Stimulated activated CD4-positive, alpha-beta T cell treated with anti-CD3 and anti-CD28 coated beads, Interleukin-4, amount 100 ng/mL, for 4 hours (primary cell): ENCODE data around the gene PLCB1.
"Not testable (repeated sequence)": the region's sequence is repeated elsewhere in the genome, so short reads cannot be mapped to it uniquely, and the experiment has no call there.

Experiments
- DNase-seq, 2 experiments: peaks; one replicate each; pipeline ENCODE4 v3.0.0-alpha.2; 2020

Gene PLCB1

DNA sequence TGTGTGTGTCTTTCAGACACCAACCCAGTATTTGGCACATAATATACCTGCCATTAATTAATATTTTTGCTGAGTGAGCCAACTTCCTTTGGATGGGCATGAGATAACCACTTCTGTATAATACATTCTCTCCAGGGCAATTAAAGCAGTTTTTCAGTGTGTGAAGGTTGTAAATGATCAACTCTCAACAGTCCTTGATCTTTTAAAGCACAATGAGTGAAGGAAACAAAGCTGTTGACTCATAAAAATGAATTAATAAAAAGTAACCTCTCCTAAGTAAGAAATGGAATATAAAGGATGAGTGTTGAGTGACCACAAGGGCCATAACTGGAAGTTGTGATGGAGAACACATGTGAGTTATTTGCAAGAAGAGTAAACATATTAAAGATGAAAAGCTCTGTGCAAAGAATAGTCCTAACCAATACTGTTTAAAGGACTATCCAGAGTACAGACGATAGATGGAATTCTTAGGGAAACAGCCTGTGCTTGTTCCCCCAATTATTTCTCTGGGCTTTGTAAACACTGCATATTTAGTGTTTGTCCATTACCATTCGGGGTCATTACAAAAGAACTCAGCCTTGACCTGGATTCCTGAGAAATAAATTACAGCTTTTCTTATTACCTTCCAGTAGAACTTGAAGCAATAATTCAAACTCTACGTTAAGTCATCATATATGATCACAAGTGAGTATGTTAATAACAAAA, 446.2 kb downstream of the PLCB1 start:
- DNase-seq, result no peak

DNA sequence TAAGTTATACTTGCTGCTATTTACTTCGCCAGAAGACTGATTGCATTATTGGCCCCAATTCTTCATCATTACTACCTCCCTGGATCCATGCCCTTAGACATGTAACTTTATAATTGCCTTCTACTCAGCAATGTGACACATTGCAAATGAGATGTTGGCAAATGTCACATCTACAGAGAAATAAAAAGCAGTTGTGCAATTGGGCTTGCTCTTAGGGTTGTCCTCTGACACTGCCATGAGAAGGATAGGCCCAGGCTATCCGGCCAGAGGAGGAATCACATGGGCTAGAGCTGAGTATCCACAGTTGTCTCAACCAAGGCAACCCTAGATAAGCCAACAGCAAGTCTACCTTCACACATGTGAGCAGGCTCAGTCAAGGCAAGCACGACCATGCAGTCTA, 447.0 kb downstream of the PLCB1 start:
- DNase-seq, result no peak

DNA sequence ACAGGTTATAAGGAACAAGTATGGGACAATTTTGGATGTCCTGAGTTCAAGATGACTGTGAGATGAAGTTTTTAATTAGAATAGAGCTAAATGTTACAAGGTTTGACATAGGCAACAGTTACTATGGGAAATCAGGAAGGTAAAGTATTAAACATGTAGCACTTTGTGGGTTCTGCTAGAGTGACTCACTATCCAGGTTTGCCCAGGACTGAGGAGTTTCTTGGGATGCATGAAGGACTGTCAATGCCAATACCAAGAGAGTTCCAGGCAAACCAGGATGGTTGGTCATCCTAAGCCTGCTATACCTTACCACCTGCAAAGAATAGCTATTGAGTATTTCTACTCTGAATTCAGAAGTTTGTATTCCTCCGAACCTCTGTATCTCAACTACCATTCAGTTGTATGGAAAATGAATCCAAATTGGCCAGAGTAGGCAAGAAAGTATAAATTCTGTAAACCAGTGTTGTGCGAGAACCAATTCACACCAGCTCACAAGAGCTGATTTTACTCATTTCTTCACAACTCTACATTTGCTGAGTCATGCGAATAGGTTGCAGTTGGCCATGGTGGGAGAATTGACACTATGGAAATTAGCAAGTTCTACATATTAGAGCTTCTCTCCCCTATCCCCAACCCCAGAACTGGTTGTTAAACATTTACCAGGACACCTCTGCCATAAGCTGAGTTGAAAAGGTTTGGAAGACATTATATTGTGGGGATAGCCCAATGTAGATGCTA, 449.5 kb downstream of the PLCB1 start:
- DNase-seq, result no peak

DNA sequence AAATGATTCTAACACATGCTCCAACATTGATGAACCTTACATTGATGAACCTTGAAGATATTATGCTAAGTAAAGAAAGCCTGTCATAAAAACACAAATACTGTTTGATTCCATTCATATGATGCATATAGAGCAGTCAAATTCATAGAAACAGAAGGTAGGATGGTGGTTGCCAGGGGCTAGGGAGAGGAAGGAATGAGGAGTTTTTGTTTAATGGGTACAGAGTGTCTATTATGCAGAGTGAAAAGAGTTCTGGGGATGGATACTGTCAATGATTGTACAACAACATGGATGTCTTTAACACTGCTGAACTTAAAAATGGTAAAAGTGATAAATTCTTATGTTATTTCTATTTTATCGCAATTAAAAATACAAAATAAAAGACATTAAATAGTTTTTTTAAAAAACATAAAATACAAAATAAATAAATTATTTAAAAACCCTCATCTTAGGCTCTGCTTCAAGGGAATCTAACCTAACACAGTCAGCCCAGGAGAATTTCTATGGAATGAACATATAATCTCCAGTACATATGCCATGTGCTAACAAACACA, 451.0 kb downstream of the PLCB1 start:
- DNase-seq, result no peak

DNA sequence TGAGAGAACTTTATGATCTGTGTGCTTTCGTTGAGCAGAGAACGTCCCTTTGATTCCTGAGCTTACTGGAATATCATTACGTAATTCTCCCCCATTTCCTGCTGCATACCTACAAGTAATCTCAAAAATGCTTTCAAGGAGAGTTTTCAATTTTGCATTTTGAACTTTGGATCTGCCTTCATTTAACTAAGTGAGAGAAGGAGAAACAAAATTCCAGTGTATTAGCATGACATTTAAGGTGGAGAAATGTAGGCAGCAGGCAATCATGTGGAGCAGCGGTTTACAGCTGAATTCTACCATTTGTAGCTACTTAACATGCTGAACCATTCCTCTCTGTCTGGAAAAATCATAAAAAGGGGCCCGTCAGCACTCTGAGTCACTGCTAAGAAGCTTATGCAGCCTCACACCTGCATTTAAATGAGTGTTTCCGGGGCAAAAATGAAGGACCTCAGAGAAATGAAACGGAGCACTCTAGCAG, 451.5 kb downstream of the PLCB1 start:
- DNase-seq, result no peak

DNA sequence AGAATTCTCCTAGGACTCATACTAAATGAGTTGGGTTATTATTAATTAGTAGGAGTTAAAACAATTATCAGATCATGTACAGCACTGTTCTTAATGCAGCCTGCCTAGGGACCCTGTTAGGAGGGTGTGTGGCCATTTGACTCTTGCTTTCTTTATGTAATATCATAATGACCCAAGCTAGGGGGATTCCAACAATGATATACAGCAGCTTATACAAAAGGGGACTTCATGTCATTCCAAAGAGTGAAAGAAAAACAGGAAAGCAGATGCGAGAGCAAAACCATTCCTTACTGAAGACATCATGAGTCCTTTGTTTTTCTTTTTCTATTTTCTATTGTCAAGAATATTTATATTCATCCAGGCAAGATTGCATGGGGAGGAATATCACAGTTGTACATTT, 455.2 kb downstream of the PLCB1 start:
- DNase-seq, result no peak

DNA sequence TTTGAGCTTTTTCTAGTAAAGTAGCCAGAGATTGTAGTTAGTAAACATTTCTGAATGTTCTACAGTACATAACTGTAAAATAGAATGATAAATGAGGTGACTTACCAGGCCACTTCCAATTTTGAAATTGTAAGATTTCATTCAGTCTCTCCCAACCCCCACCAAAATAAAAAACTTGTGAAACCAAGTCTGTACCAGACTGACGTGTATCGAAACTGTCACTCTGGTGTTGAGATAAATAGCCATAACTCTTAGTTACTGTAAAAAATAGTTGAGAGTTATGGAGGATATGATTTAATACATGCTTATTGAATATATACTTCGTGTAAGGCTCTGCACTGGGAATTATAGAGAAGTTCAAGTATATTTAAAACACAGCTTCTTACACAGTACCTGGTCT, 455.7 kb downstream of the PLCB1 start:
- no peak for DNase-seq

DNA sequence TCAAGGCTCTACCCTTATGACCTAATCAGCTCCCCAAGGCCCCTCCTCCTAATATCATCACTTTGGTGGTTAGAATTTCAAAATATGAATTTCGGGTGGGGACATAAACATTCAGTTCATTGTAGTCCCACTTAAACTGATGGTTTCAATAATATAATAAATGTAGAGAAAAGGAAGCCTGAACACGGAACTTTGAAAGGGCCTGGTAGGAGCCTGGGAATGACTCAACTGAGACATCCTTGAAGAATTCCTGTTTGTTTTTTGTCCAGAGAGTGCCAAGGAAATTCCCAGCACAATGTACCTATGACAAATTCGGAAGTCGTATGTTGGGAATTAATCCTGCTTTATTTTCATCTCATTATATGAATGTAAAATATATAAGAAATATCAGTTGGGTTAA, 457.9 kb downstream of the PLCB1 start:
- no peak for DNase-seq

DNA sequence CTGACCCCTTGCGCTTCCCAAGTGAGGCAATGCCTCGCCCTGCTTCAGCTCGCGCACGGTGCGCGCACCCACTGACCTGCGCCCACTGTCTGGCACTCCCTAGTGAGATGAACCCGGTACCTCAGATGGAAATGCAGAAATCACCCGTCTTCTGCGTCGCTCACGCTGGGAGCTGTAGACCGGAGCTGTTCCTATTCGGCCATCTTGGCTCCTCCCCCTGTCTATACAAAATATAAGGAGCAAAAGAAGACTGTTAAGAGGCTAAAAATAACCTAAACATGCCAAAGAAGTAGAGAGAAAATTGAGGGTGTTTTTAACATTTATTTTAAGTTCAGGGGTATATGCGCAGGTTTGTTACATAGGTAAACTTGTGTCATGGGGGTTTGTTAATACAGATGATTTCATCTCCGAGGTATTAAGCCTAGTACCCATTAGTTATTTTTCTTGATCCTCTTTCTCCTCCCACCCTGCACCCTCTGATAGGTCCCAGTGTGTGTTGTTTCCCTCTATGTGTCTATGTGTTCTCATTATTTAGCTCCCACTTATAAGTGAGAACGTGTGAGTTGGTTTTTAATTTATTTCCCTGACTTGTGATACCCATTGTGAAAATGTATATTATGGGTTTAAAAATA, 469.0 kb downstream of the PLCB1 start:
- DNase-seq, result not testable (repeated sequence)

DNA sequence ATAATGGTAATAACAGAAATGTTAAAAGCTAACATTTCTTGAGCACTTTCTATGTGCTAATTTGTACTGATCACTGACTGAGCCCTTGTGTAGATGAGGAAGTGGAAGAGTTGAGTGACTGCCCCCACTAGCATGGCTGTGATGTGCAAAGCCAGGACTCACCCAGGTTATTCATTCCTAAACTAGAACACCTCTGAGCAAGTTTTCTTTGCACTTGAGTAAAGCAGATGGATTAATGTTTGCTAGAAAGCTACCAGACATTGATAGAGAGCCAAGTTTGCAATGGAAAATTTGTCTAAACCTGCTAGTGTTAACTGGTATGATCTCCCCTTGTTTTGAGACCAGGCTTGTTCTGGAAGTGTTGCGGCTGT, 469.5 kb downstream of the PLCB1 start:
- DNase-seq, result no peak

DNA sequence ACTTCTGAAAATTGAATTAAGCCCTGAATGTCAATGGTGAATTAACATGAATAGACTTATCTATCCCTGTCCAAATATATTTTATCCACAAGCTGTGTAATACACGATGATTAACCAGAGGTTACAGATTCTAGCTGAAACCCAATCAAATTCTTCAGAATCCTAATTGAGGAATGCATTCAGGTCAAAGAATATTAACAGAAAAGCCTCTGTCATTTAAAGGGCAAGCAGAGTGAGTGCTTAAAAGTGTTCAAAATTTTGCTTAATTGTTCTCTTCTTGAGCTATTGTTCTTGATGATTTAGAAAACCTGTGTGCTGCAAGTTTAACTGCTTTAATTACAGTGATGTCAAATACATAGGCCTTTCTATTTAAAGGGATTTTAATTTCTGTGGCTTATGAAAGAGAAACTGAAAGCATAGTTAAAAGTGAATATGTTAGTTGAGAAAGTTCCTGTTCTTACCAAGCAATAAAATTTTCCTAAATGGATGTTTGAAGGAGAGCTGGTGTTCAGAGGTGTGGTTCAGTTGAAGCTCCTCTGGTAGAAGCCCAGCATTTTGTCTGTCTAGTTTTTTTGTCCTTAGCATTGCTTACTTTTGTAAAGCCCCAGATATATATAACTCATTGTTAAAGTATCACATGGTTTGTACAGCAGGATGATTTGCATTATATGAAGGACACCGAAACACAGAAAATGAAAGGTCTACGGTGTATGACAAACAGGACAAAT, 470.5 kb downstream of the PLCB1 start:
- no peak for DNase-seq

DNA sequence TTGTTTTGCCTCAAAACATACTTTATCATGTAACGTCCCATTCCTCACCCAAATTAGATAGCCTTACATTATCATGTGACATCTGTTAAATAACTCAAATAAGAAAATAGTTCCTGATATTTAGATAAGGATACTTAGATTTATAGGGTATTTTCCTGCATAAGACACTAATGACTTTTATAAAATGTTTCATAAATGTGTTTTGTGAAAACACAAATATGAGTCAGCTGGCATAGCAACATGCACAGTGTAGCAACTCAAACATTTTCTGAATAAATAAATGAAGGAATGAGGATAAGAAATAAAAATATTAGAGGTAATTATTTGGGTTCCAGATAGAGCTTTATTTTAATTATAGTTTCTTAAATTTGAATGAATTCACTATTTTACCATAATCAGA, 476.4 kb downstream of the PLCB1 start:
- DNase-seq, result no peak

DNA sequence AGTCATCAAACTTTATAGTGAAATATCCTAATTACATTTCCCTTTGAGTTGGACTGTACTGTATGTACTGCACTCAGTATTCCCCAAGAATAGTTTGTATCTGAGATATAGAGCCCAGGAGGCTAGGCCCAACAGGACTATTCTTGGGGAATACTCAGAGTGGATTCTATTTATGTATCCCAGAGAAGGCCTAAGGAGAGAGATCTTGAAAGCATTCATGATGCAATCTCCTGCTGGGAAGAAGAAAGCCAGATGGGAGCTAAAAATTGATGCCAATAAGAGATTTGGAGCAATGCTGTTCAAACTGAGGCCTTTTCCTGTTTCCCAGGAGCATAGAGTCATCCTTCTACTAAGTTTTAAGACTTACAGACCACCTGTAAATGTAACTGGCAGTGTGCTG, 484.7 kb downstream of the PLCB1 start:
- DNase-seq, result no peak

DNA sequence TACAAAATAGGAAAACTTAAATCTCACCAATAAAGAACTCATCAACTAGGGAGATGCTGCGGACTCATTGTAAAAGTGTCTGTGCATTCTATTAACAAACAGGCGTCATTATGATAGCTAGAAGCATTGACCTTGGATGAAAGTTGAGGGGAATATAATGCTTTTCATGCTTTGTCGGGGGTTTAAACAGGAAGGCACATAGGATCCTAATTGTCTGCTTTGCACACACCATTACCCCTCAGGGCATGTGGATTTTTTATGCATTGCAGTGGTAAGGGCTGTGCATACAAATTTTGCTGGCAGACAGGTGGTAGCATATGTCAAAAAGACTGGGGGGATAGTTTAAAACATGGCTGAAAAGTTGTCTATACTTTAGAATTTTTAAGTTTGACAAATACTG, 488.9 kb downstream of the PLCB1 start:
- DNase-seq, result no peak

DNA sequence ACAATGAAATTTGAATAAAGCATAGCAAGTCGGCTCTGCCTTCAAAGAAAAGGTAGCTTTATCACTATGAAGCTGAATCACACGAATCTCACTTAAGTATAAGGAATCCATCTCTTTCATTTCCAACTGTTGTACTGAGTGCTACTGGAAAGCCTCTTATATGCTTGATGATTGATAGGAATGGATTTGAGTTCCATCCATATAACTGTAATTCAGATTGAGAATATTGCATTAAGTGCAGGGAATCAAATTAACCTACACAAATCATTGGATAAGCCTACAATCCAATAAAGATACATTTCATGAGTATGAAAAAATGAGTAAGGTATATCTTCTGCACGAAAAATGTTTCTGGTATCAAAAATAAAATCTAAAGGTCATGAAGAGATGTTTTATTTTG, 492.0 kb downstream of the PLCB1 start:
- DNase-seq, result no peak

DNA sequence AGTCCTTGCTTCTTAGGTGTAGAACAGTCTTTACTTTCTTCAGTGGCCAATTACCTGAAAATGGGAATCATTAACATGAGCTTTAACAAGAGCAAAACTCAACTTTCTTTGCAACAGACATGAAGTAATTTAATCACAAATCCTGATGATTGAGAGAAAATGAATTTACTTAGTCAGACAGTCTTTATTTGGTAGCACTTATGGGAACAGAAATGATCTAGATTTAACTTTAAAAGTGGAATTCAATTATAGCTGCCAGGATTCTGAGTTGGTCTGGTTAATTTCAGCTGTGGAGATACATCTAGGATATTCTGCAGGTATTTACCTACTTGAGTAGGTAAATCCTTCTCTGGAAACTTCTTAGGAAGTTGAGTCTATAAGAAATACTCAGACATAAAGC, 492.6 kb downstream of the PLCB1 start:
- no peak for DNase-seq

DNA sequence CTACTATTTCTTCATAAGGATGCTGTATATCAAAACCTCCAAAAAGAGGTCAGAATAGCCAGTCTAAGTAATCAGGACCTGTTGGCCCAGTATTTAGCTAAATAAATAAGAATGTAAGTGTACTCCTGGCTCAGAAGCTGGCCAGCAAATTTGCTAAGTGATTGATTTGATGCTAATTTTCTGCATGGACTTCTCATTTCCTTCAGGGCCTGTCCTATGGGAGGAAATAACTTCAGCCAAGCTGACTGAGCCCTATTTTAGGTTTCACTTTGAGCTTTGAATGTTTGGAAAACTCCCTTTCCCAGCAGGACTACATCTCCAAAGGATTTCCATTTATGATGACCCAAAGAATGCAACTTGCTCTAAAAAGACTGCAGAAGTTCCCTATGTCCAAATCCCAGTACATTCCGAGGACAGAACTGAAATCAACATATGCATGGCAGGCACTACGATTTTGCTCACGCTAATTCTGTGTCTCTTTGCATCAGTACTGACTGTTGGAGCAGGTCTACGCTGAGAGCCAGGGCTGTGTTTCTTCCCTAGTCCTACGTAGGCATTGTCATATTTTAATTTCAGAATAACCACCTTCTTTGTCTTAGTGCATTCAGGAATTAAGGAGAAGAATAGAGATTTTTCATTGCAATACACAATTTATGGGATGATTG, 495.4 kb downstream of the PLCB1 start:
- DNase-seq, result no peak

DNA sequence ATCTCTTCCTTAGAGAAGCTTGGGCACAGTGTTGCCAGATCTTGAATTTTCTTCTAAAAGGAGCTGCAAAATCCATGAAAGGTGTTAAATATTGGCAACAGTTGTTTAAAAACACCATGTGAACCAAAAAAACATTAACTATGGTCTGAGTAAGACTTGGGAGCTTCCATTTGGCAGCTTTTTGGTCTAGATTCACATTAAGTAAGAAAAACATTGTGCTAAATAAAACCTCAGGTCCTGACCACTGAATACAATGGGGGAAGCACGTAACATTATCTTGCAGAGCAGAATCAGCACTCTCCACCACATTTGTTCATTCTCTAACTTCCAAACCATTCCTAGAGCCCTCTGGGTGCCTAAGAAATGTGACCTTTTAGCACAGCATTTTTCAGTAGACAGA, 499.2 kb downstream of the PLCB1 start:
- no peak for DNase-seq

DNA sequence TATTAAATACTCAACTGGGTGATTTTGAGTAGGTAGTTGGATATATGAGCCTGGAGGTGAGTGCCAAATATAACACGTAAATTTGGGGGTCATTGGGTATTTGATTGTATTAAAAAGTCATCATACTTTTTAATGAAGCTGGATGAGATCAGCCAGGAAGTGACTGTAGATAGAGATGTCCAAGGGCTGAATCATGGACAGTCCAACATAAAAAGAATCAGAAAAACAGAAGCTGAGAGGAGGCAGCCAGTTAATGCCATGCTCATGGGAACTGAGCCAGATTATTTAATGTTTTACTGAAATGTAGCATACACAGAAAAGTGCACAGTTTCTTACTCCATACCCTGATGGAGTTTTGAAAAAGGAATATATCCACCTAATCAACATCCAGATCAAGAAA, 501.3 kb downstream of the PLCB1 start:
- no peak for DNase-seq

DNA sequence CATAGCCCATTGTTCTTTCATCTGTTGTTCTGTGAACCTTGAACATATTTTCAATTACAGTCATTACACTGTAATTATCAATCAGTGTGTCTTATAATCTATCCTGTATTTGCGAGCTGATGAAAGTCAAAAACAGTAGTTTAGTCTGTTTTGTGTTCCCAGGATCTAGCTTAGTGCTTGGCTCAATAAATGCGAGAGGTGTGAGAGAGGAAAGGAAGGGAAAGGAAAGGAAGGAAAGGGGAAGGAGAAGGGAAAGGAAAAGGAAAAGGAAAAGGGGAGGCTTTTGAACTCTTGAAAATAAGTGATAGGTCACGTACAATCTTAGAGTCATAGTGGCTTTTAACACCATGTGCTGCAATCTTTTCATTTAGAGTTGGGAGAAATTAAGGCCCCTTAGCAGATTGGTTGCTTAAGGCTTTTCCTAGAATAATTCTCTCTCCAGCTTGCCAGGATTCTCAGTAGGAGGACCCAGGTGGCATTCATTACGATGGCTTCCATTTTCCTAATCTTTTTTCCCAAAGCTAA, 503.0 kb downstream of the PLCB1 start:
- DNase-seq, result no peak

DNA sequence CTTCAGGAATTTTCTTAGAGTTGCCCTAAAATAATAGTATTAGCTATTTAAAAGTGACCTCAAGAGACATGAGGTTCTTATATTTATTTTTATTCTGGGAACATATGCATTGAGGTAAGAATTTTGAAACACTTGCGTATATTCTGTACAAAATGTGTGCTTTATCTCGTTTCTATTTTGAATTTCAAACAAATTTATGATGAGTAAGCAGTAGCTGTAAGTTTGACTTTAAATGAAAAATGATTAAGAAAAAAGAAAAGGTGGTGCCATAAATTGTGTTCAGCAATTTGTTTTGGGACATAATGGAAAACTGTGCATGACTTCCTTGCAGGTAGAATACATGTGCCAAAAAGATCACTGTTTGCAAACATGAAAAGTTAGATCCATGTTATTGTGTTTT, 503.8 kb downstream of the PLCB1 start:
- no peak for DNase-seq

DNA sequence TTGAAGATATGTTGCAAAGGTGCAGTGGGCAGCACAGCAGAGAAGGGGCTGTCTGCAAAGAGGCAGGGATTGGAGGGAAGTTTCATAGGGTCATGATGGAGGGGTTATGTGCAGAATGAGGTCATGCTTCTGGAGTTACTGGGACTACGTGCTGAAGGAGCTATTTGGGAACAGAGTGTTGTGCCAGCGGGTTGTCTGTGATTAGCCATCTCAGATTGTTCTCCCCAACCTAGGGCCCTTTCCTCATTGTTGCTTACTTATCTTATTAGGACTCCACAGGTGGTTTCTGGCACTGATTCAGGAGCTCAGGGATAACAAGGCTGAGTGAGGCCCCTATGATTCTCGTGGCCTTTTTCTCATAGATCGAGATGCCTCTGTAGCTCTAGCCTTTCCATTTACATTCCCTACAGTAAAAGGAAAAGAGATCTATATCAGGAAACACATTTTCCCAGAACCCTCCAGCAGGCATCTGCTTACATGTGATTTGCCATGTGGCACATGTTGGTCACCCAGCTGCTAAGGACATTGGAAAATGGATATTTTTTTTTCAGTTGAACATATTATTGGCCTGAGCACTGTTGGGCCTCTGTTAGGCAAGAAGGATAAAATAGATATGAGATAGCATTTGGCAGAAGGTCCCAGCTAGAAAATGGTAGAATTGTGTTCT, 507.2 kb downstream of the PLCB1 start:
- no peak for DNase-seq
